ENCODE data around the gene FAM20B.

DNA sequence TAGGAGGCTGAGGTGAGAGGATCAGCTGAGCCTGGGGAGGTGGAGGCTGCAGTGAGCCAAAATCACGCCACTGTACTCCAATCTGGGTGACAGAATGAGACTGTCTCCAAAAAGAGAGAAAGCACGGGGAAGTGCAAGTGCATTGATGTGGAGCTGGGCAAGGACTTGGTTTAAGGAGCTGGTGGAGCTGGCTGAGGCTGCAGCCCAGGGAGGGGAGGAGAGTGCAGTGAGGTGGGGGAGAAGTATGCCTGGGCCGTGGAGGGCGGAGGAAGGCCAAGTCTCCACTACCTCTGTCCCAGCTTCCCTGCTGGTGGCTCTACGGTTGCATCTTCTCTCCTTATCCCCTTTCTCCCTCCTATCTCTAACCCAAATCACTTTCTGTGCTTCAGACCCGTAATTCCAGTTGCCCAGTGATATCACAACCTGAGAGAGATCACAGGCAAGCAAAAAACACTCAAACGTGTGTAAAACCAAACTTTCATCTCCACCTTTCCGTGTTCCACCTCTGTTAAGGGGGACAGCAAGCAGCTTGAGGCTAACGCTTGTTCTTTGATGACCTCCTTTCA is 67.3 kb downstream of the FAM20B start:
- TF ChIP-seq, protein P1, sequence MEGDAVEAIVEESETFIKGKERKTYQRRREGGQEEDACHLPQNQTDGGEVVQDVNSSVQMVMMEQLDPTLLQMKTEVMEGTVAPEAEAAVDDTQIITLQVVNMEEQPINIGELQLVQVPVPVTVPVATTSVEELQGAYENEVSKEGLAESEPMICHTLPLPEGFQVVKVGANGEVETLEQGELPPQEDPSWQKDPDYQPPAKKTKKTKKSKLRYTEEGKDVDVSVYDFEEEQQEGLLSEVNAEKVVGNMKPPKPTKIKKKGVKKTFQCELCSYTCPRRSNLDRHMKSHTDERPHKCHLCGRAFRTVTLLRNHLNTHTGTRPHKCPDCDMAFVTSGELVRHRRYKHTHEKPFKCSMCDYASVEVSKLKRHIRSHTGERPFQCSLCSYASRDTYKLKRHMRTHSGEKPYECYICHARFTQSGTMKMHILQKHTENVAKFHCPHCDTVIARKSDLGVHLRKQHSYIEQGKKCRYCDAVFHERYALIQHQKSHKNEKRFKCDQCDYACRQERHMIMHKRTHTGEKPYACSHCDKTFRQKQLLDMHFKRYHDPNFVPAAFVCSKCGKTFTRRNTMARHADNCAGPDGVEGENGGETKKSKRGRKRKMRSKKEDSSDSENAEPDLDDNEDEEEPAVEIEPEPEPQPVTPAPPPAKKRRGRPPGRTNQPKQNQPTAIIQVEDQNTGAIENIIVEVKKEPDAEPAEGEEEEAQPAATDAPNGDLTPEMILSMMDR (IDR thresholded peaks at IDR 0.05; ENCODE audit: low read depth, low read length, missing input control): no peak
- TF ChIP-seq SP1 (IDR thresholded peaks at IDR 0.05): no peak

Data from liver (tissue), 3 donors.